K562 (cell line): ENCODE data around the gene CHSY1. TPM values are rescaled to one million over a fixed set of nuclear protein-coding genes. Genes with fewer than 3 reads are reported as not detected.
A peak's percentile ranks its signal among the peaks of the same experiment; 100 is the strongest.

Experiments
- ARID1B ChIP-seq: fragments of 450-650 bp; IDR thresholded peaks from 2 replicates; pipeline ENCODE4 v1.6.1; 2016; ENCODE audit warnings: antibody characterized with exemption, mild to moderate bottlenecking, inconsistent platforms
- E2F4 ChIP-seq: sonication (generic); formaldehyde crosslinking; IDR thresholded peaks from 2 replicates; pipeline ENCODE4 v1.8.0; 2022; ENCODE audit warnings: mild to moderate bottlenecking, low read depth, missing genetic modification reagents
- FUS ChIP-seq: fragments of 200-400 bp; formaldehyde crosslinking; optimal IDR thresholded peaks from 2 replicates; pipeline ENCODE3; 2017; ENCODE audit warnings: low read depth, low read length
- GATA2 ChIP-seq: sonication (generic); formaldehyde crosslinking; IDR thresholded peaks from 2 replicates; pipeline ENCODE4 v1.4.0; 2020; ENCODE audit warnings: mild to moderate bottlenecking, missing genetic modification reagents
- GTF2F1 ChIP-seq: IDR thresholded peaks from 2 replicates; pipeline ENCODE4 v1.6.1; 2011; ENCODE audit warnings: low read depth, low read length, improper control_type of control experiment
- MAFK ChIP-seq: IDR thresholded peaks from 2 replicates; pipeline ENCODE4 v1.6.1; 2011; ENCODE audit warnings: low read length, improper control_type of control experiment
- MEF2A ChIP-seq: IDR thresholded peaks from 2 replicates; pipeline ENCODE4 v1.6.1; 2011; ENCODE audit warnings: low read depth, mild to moderate bottlenecking, low read length, moderate library complexity; ENCODE audit not compliant: control insufficient read depth
- MEF2D ChIP-seq: conservative IDR thresholded peaks from 2 replicates; pipeline ENCODE4 v1.6.1; 2016; ENCODE audit warnings: low read depth, missing genetic modification characterization, missing compliant biosample characterization
- POLR3G ChIP-seq: IDR thresholded peaks from 2 replicates; pipeline ENCODE4 v1.6.1; 2011; ENCODE audit not compliant: insufficient read length, insufficient replicate concordance; ENCODE audit errors: extremely low read depth
- WHSC1 ChIP-seq: IDR thresholded peaks from one replicate; pipeline ENCODE4 v1.6.1; 2012; ENCODE audit warnings: low read length, control low read depth, inconsistent platforms
- ZBTB8A ChIP-seq: fragments of 450-650 bp; IDR thresholded peaks from 2 replicates; pipeline ENCODE4 v1.6.1; 2018; ENCODE audit warnings: mild to moderate bottlenecking, moderate library complexity; ENCODE audit not compliant: partially characterized antibody
- ZFX ChIP-seq: sonication (generic); formaldehyde crosslinking; IDR thresholded peaks from 2 replicates; pipeline ENCODE4 v1.8.0; 2022; ENCODE audit warnings: mild to moderate bottlenecking, missing genetic modification reagents, moderate library complexity
- ZNF347 ChIP-seq: fragments of 450-650 bp; formaldehyde crosslinking; IDR thresholded peaks from 2 replicates; pipeline ENCODE4 v1.4.0; 2020; ENCODE audit warnings: low read depth, mild to moderate bottlenecking, moderate library complexity
- ZNF57 ChIP-seq: fragments of 450-650 bp; formaldehyde crosslinking; IDR thresholded peaks from 2 replicates; pipeline ENCODE4 v1.4.0; 2020; ENCODE audit warnings: mild to moderate bottlenecking, moderate library complexity
- ZNF584 ChIP-seq: fragments of 200-800 bp; sonication (Bioruptor generic); IDR thresholded peaks from 2 replicates; pipeline ENCODE4 v1.6.1; 2016; ENCODE audit warnings: low read depth, mild to moderate bottlenecking, missing genetic modification characterization, missing compliant biosample characterization
- polyA plus RNA-seq, 8 experiments: library from polyadenylated mRNA; depleted of rRNA in 4 of 8; stranded (reverse) in 5 of 8; unstranded in 3 of 8; fragments of >200 nt; fragmentation: Nextera tagmentation in 2 of 8; fragmentation: Illumina TruSeq in 1 of 8; extraction: Ambion mirVana in 2 of 8; extraction: Trizol in 1 of 8; gene quantifications; 2 replicates each; pipeline versions ENCODE4 v1.2.1 to v1.2.3, GENCODE V29; 2011 to 2014; ENCODE audit warnings: inconsistent platforms in 1 of 8, missing spikeins in 1 of 8
- total RNA-seq, 7 experiments: library from RNA; depleted of rRNA in 6 of 7; stranded (reverse); fragments of >200 nt in 6 of 7; fragmentation: Illumina TruSeq in 2 of 7; extraction: Trizol in 2 of 7; gene quantifications; 2 replicates each; pipeline versions ENCODE4 v1.2.1 to v1.2.3, GENCODE V29; 2011 to 2021; ENCODE audit warnings: low replicate concordance in 1 of 7
- TF ChIP-seq, protein P1 (sequence below): fragments of 450-650 bp; IDR thresholded peaks from 2 replicates; pipeline ENCODE4 v1.6.1; 2014; ENCODE audit warnings: low read depth, mild to moderate bottlenecking, moderate library complexity, borderline replicate concordance
- TF ChIP-seq, protein P2 (sequence below): fragments of 450-650 bp; IDR thresholded peaks from 2 replicates; pipeline ENCODE4 v1.6.1; 2017; ENCODE audit warnings: antibody characterized with exemption, mild to moderate bottlenecking
- TF ChIP-seq, protein P3 (sequence below): fragments of 450-650 bp; formaldehyde crosslinking; IDR thresholded peaks from 2 replicates; pipeline ENCODE4 v1.4.0; 2020; ENCODE audit warnings: mild to moderate bottlenecking, moderate library complexity

CHSY1 gene
- total and polyA plus RNA-seq, 9 of the 15 experiments (the other 6 are each of a cell fraction or from before 2014, with no cell fraction given) = 7.0 to 16.4 (median 13.4) TPM

DNA sequence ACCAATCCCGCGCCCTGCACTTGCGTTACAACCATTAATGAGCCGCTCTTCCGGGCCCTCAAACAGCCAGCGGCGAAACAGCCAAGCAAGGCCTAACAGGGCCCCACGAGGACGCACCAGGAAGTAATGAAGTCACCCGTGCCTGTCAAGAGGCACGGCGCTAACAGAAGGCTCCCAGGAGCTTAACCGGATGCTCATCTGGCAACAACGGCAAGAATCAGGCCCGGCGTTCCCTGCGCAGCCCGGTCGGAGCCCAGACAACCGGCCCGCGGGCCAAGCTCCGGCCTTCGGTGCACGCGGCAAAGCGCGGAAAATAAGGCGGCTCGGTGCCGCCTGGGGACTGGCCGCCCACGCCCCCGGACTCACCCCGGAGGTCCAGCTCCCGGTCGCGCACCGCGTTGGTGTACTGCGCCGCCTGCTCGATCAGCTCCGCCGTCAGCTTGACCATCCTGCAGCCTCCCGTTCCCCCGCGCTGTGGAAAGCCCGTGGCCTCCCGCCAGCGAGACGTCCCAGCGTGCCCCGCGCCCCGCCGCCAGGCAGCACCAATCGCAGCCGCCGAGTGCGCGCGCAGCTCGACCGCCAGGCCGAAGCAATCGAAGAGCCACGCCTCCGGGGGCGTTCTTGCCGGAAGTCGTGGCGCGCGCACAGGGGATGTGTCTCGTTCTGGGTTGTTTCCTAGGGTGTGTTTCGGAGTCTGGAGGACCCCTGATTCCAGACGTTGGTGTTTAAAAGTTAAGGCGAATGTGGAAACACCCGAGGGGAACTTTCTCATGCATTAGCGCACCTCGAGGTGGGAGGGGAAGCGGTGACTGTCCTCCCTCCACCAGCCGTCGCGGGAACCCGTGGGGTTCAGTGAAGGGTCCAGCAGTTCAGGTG is 43.1 kb upstream of the CHSY1 start, which contains the start of gene SNRPA1 (continued):
- TF ChIP-seq, protein P1, sequence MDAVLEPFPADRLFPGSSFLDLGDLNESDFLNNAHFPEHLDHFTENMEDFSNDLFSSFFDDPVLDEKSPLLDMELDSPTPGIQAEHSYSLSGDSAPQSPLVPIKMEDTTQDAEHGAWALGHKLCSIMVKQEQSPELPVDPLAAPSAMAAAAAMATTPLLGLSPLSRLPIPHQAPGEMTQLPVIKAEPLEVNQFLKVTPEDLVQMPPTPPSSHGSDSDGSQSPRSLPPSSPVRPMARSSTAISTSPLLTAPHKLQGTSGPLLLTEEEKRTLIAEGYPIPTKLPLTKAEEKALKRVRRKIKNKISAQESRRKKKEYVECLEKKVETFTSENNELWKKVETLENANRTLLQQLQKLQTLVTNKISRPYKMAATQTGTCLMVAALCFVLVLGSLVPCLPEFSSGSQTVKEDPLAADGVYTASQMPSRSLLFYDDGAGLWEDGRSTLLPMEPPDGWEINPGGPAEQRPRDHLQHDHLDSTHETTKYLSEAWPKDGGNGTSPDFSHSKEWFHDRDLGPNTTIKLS = peak; percentile 77
- TF ChIP-seq ZNF584 (CRISPR knock-in tag) (no peak), ZNF347 (no peak), ZFX (peak; percentile 94), MEF2A (no peak), MEF2D (tag) (no peak), FUS (no peak), ZNF57 (CRISPR knock-in tag) (no peak), GTF2F1 (no peak), POLR3G (no peak), ARID1B (peak; percentile 34), ZBTB8A (no peak), GATA2 (CRISPR knock-in tag) (no peak), WHSC1 (no peak), MAFK (peak; percentile 13; the same call in 1 of the 2 replicates), E2F4 (CRISPR knock-in tag) (peak; percentile 82)
- TF ChIP-seq, protein P2, sequence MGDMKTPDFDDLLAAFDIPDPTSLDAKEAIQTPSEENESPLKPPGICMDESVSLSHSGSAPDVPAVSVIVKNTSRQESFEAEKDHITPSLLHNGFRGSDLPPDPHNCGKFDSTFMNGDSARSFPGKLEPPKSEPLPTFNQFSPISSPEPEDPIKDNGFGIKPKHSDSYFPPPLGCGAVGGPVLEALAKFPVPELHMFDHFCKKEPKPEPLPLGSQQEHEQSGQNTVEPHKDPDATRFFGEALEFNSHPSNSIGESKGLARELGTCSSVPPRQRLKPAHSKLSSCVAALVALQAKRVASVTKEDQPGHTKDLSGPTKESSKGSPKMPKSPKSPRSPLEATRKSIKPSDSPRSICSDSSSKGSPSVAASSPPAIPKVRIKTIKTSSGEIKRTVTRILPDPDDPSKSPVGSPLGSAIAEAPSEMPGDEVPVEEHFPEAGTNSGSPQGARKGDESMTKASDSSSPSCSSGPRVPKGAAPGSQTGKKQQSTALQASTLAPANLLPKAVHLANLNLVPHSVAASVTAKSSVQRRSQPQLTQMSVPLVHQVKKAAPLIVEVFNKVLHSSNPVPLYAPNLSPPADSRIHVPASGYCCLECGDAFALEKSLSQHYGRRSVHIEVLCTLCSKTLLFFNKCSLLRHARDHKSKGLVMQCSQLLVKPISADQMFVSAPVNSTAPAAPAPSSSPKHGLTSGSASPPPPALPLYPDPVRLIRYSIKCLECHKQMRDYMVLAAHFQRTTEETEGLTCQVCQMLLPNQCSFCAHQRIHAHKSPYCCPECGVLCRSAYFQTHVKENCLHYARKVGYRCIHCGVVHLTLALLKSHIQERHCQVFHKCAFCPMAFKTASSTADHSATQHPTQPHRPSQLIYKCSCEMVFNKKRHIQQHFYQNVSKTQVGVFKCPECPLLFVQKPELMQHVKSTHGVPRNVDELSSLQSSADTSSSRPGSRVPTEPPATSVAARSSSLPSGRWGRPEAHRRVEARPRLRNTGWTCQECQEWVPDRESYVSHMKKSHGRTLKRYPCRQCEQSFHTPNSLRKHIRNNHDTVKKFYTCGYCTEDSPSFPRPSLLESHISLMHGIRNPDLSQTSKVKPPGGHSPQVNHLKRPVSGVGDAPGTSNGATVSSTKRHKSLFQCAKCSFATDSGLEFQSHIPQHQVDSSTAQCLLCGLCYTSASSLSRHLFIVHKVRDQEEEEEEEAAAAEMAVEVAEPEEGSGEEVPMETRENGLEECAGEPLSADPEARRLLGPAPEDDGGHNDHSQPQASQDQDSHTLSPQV = 0 out of 2 replicates have a peak, but pooled peaks have one; percentile 17
- TF ChIP-seq, protein P3, sequence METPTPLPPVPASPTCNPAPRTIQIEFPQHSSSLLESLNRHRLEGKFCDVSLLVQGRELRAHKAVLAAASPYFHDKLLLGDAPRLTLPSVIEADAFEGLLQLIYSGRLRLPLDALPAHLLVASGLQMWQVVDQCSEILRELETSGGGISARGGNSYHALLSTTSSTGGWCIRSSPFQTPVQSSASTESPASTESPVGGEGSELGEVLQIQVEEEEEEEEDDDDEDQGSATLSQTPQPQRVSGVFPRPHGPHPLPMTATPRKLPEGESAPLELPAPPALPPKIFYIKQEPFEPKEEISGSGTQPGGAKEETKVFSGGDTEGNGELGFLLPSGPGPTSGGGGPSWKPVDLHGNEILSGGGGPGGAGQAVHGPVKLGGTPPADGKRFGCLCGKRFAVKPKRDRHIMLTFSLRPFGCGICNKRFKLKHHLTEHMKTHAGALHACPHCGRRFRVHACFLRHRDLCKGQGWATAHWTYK = peak; percentile 82
